ENCODE results near the gene KANK3. TPM values are rescaled to one million over a fixed set of nuclear protein-coding genes. Genes with fewer than 3 reads are reported as not detected.
"Not testable (repeated sequence)": the region's sequence is repeated elsewhere in the genome, so short reads cannot be mapped to it uniquely, and the experiment has no call there.

KANK3 gene
- 0.81 and 1.2 TPM in 2 replicates for total RNA-seq (2014; rRNA removed; shearing (Covaris generic))

- DNase-seq (ENCODE audit: low spot score), result peak; percentile 39
- in situ Hi-C loops (cut with HindIII; ENCODE audit: low sequenced_read_pairs), result no loop called here
These were observed at the start of gene KANK3 for GRCh38 chr19:8342684-8343482. Gene KANK3 (minus strand): TSS chr19:8343262. CDS start chr19:8337828, 5,434 bp downstream.

- peak; percentile 25 for DNase-seq (ENCODE audit: low spot score)
- in situ Hi-C loops (cut with HindIII; ENCODE audit: low sequenced_read_pairs), result no loop called here
These were observed 49.0 kb upstream of the KANK3 start for GRCh38 chr19:8392017-8392591.

GRCh38 chr19:8391198-8392016 is 48.3 kb upstream of the KANK3 start:
- DNase-seq (ENCODE audit: low spot score), result no peak
- in situ Hi-C loops (cut with HindIII; ENCODE audit: low sequenced_read_pairs), result no loop called here

- DNase-seq (ENCODE audit: low spot score), result peak; percentile 91
- in situ Hi-C loops (cut with HindIII; ENCODE audit: low sequenced_read_pairs), result no loop called here
These were observed 47.5 kb upstream of the KANK3 start for GRCh38 chr19:8390617-8390981.

GRCh38 chr19:8389891-8390616 is 47.0 kb upstream of the KANK3 start, which contains the start of gene RAB11B:
Gene RAB11B (plus strand): TSS chr19:8390360. CDS start chr19:8390417, 57 bp downstream.
- DNase-seq (ENCODE audit: low spot score), result peak; percentile 100
- in situ Hi-C loops (cut with HindIII; ENCODE audit: low sequenced_read_pairs), result no loop called here

- in situ Hi-C loops (cut with HindIII; ENCODE audit: low sequenced_read_pairs), result no loop called here
- DNase-seq (ENCODE audit: low spot score), result no peak
These were observed 45.5 kb upstream of the KANK3 start for GRCh38 chr19:8388612-8388958.

GRCh38 chr19:8387688-8388611 is 44.9 kb upstream of the KANK3 start:
- no peak for DNase-seq (ENCODE audit: low spot score)
- in situ Hi-C loops (cut with HindIII; ENCODE audit: low sequenced_read_pairs), result no loop called here

GRCh38 chr19:8386990-8387389 is 43.9 kb upstream of the KANK3 start:
- in situ Hi-C loops (cut with HindIII; ENCODE audit: low sequenced_read_pairs), result no loop called here
- DNase-seq (ENCODE audit: low spot score), result no peak

- DNase-seq (ENCODE audit: low spot score); in situ Hi-C loops (cut with HindIII; ENCODE audit: low sequenced_read_pairs): not testable (repeated sequence)
These were observed 43.4 kb upstream of the KANK3 start for GRCh38 chr19:8386419-8386818.

GRCh38 chr19:8385566-8385965 is 42.5 kb upstream of the KANK3 start:
- DNase-seq (ENCODE audit: low spot score); in situ Hi-C loops (cut with HindIII; ENCODE audit: low sequenced_read_pairs): not testable (repeated sequence)

- in situ Hi-C loops (cut with HindIII; ENCODE audit: low sequenced_read_pairs); DNase-seq (ENCODE audit: low spot score): not testable (repeated sequence)
These were observed 42.0 kb upstream of the KANK3 start for GRCh38 chr19:8385103-8385502.

- in situ Hi-C loops (cut with HindIII; ENCODE audit: low sequenced_read_pairs); DNase-seq (ENCODE audit: low spot score): not testable (repeated sequence)
These were observed 41.5 kb upstream of the KANK3 start for GRCh38 chr19:8384569-8384968.

- in situ Hi-C loops (cut with HindIII; ENCODE audit: low sequenced_read_pairs); DNase-seq (ENCODE audit: low spot score): not testable (repeated sequence)
These were observed 36.3 kb upstream of the KANK3 start for GRCh38 chr19:8379156-8379891.

- in situ Hi-C loops (cut with HindIII; ENCODE audit: low sequenced_read_pairs), result no loop called here
- no peak for DNase-seq (ENCODE audit: low spot score)
These were observed 34.5 kb upstream of the KANK3 start for GRCh38 chr19:8377598-8377997.

- DNase-seq (ENCODE audit: low spot score); in situ Hi-C loops (cut with HindIII; ENCODE audit: low sequenced_read_pairs): not testable (repeated sequence)
These were observed 33.4 kb upstream of the KANK3 start for GRCh38 chr19:8376373-8376974.

GRCh38 chr19:8375766-8376165 is 32.7 kb upstream of the KANK3 start:
- in situ Hi-C loops (cut with HindIII; ENCODE audit: low sequenced_read_pairs); DNase-seq (ENCODE audit: low spot score): not testable (repeated sequence)

Measured in G401 (cell line).